PC-9 (cell line): Measurements from ENCODE around the gene FLT3. TPM values are rescaled to one million over a fixed set of nuclear protein-coding genes. Genes with fewer than 3 reads are reported as not detected.

Experiments
- BruUV-seq: library from RNA; stranded (reverse); fragments of 400-500 nt; replicated peaks from 2 replicates; lab custom pipeline; 2021; lab: Mats Ljungman, UMichigan
- CTCF ChIA-PET: fragments of 300-600 bp; sonication (Branson Sonifier 250); formaldehyde crosslinking; loops from one replicate; lab custom pipeline; 2022; ENCODE audit warnings: antibody characterized with exemption; lab: Charles Lee
- POLR2A ChIA-PET: fragments of 300-600 bp; sonication (Branson Sonifier 250); formaldehyde crosslinking; loops from one replicate; lab custom pipeline; 2022; ENCODE audit warnings: antibody characterized with exemption; ENCODE audit not compliant: unreplicated experiment; lab: Charles Lee
- DNase-seq, 2 experiments: peaks; one replicate each; pipeline versions ENCODE4 v3.0.0 to v3.0.0-alpha.2; 2015 to 2022; ENCODE audit warnings: mixed read lengths in 1 of 2
- H2AFZ ChIP-seq: fragments of 200-600 bp; sonication (generic); 2 replicates; pipeline ENCODE4 v1.8.1; 2017; ENCODE audit warnings: antibody characterized with exemption
- H3F3A ChIP-seq: fragments of 200-600 bp; sonication (generic); 2 replicates; pipeline ENCODE4 v1.8.1; 2017; ENCODE audit warnings: antibody characterized with exemption, mild to moderate bottlenecking, low read depth; ENCODE audit not compliant: insufficient read depth
- H3K27ac ChIP-seq: fragments of 200-600 bp; sonication (generic); 2 replicates; pipeline ENCODE4 v1.6.1; 2016; ENCODE audit warnings: mixed run types
- H3K27me3 ChIP-seq: fragments of 200-600 bp; sonication (generic); 2 replicates; pipeline ENCODE4 v1.6.1; 2016; ENCODE audit warnings: low read depth, mixed run types; ENCODE audit not compliant: insufficient read depth
- H3K36me3 ChIP-seq: fragments of 200-600 bp; sonication (generic); 2 replicates; pipeline ENCODE4 v1.6.1; 2016; ENCODE audit warnings: low read depth, mixed run types
- H3K4me1 ChIP-seq: fragments of 200-600 bp; sonication (generic); replicated peaks from 2 replicates; pipeline ENCODE4 v1.6.1; 2016; ENCODE audit warnings: mixed run types; ENCODE audit not compliant: insufficient read depth
- H3K4me2 ChIP-seq: fragments of 200-600 bp; sonication (generic); 2 replicates; pipeline ENCODE4 v1.6.1; 2017; ENCODE audit warnings: mixed run types
- H3K4me3 ChIP-seq: fragments of 200-600 bp; sonication (generic); 2 replicates; pipeline ENCODE4 v1.6.1; 2016; ENCODE audit warnings: mixed run types
- H3K79me2 ChIP-seq: fragments of 200-600 bp; sonication (generic); 2 replicates; pipeline ENCODE4 v1.6.1; 2017; ENCODE audit warnings: low read depth, mixed run types
- H3K9me2 ChIP-seq: fragments of 200-600 bp; sonication (generic); 2 replicates; pipeline ENCODE4 v1.8.1; 2017; ENCODE audit warnings: mild to moderate bottlenecking; ENCODE audit not compliant: insufficient read depth
- H3K9me3 ChIP-seq: fragments of 200-600 bp; sonication (generic); 2 replicates; pipeline ENCODE4 v1.8.1; 2016; ENCODE audit warnings: low read depth; ENCODE audit not compliant: insufficient read depth
- H4K20me1 ChIP-seq: fragments of 200-600 bp; sonication (generic); 2 replicates; pipeline ENCODE4 v1.8.1; 2017; ENCODE audit not compliant: insufficient read depth
- CTCF ChIP-seq: fragments of 200-600 bp; sonication (generic); conservative IDR thresholded peaks from 2 replicates; pipeline ENCODE4 v1.6.1; 2017; ENCODE audit warnings: mixed run types, antibody characterized with exemption, mild to moderate bottlenecking, moderate library complexity
- EZH2 ChIP-seq: fragments of 200-600 bp; sonication (generic); IDR thresholded peaks from 2 replicates; pipeline ENCODE4 v1.8.0; 2017; ENCODE audit warnings: antibody characterized with exemption, low read depth
- intact Hi-C: fragments of 100-400 bp; cut with micrococcal nuclease; formaldehyde crosslinking; loops from one replicate; pipeline ENCODE4 v1.10.0; 2022; ENCODE audit not compliant: unreplicated experiment
- total RNA-seq: library from RNA; stranded (reverse); gene quantifications from 2 replicates; pipeline ENCODE4 v1.2.3, GENCODE V29; 2021

The FLT3 gene
- total RNA-seq, 1 experiment from 2014 or later = not detected

DNA sequence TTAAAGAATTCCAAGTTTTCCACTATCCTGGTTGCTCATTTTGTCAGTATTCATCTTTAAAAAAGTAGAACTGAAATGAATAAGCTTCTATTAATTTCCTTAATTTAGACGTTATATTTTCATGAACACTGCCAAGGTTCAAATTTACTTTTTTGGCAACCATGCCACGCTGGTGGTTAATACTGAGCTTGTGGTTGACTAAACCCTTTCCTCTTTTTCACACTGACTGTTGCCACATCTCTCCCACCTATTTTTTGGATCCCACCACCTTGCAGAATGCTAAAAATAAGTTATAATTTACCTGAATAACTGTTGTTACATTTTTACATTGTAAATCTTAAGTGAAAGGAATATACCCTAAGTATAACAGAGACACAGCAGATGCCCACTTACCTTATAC, 45.0 kb downstream of the FLT3 start:
- POLR2A ChIA-PET = no interaction called here
- H3K27me3 ChIP-seq = peaks cover 59% of the 10 kb centered on the region
- no peaks in the 10 kb centered on the region for H3K9me3 ChIP-seq
- H3K27ac ChIP-seq = no peak overlapping the region
- intact Hi-C loops = no loop called here
- CTCF ChIA-PET = no interaction called here
- no peaks in the 10 kb centered on the region for H3K9me2 ChIP-seq
- H3K4me2 ChIP-seq = no peak overlapping the region
- H3K79me2 ChIP-seq = no peaks in the 10 kb centered on the region
- H2AFZ ChIP-seq = no peak overlapping the region
- no peak for DNase-seq
- no TSS peak for BruUV-seq
- H3K4me3 ChIP-seq = no peak overlapping the region
- H3F3A ChIP-seq = no peaks in the 10 kb centered on the region
- TF ChIP-seq CTCF = no peak
- no peak for TF ChIP-seq EZH2
- no peaks in the 10 kb centered on the region for H4K20me1 ChIP-seq
- H3K4me1 ChIP-seq = no peaks in the 10 kb centered on the region
- no peaks in the 10 kb centered on the region for H3K36me3 ChIP-seq

GRCh38 chr13:28052945-28053344, 47.4 kb downstream of the FLT3 start:
- Histone ChIP-seq H4K20me1 (no peaks in the 10 kb centered on the region), H3K4me1 (no peaks in the 10 kb centered on the region), H3F3A (no peaks in the 10 kb centered on the region), H3K4me2 (no peak overlapping the region), H3K79me2 (no peaks in the 10 kb centered on the region), H3K9me2 (no peaks in the 10 kb centered on the region), H3K4me3 (no peak overlapping the region), H2AFZ (no peak overlapping the region), H3K9me3 (peaks cover 4% of the 10 kb centered on the region; the same call in 1 of the 2 replicates), H3K27ac (no peak overlapping the region), H3K36me3 (no peaks in the 10 kb centered on the region), H3K27me3 (peaks cover 71% of the 10 kb centered on the region)
- no peak for TF ChIP-seq EZH2
- no peak for TF ChIP-seq CTCF
- ChIA-PET POLR2A (no interaction called here), CTCF (no interaction called here)
- no TSS peak for BruUV-seq
- no peak for DNase-seq
- intact Hi-C loops = no loop called here

GRCh38 chr13:28049880-28050875, 50.2 kb downstream of the FLT3 start:
- DNase-seq = no peak
- no peaks in the 10 kb centered on the region for H3K9me2 ChIP-seq
- no peak overlapping the region for H3K4me2 ChIP-seq
- H3K9me3 ChIP-seq = peaks cover 4% of the 10 kb centered on the region; the same call in 1 of the 2 replicates
- intact Hi-C loops = no loop called here
- no peak overlapping the region for H2AFZ ChIP-seq
- H3K4me3 ChIP-seq = no peak overlapping the region
- TF ChIP-seq CTCF = no peak
- TF ChIP-seq EZH2 = no peak
- no peaks in the 10 kb centered on the region for H3K79me2 ChIP-seq
- H4K20me1 ChIP-seq = no peaks in the 10 kb centered on the region
- no peaks in the 10 kb centered on the region for H3K36me3 ChIP-seq
- no peak overlapping the region for H3K27ac ChIP-seq
- CTCF ChIA-PET = no interaction called here
- H3K4me1 ChIP-seq = no peaks in the 10 kb centered on the region
- POLR2A ChIA-PET = no interaction called here
- no peaks in the 10 kb centered on the region for H3F3A ChIP-seq
- no TSS peak for BruUV-seq
- H3K27me3 ChIP-seq = peaks cover 58% of the 10 kb centered on the region
